ENCODE data around the gene GAL3ST1.

DNA sequence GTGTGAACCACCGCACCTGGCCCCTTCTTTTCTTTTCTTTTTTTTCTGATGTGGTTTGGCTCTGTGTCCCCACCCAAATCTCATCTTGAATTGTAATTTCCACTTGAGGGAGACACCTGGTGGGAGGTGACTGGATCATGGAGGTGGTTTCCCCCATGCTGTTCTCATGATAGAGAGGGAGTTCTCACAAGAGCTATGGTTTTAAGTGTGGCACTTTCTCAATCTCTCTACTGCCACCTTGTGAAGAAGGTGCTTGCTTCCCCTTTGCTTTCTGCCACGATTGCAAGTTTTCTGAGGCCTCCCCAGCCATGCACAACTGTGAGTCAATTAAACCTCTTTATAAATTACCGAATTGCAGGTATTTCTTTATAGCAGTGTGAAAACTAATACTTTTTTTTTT lies 27.6 kb upstream of the GAL3ST1 start:
- TF ChIP-seq, protein P1, sequence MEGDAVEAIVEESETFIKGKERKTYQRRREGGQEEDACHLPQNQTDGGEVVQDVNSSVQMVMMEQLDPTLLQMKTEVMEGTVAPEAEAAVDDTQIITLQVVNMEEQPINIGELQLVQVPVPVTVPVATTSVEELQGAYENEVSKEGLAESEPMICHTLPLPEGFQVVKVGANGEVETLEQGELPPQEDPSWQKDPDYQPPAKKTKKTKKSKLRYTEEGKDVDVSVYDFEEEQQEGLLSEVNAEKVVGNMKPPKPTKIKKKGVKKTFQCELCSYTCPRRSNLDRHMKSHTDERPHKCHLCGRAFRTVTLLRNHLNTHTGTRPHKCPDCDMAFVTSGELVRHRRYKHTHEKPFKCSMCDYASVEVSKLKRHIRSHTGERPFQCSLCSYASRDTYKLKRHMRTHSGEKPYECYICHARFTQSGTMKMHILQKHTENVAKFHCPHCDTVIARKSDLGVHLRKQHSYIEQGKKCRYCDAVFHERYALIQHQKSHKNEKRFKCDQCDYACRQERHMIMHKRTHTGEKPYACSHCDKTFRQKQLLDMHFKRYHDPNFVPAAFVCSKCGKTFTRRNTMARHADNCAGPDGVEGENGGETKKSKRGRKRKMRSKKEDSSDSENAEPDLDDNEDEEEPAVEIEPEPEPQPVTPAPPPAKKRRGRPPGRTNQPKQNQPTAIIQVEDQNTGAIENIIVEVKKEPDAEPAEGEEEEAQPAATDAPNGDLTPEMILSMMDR (conservative IDR thresholded peaks at IDR 0.05 in 1 of 2, IDR thresholded peaks at IDR 0.05 in 1 of 2; ENCODE audit: extremely low read depth in 1 of 2, insufficient read depth in 1 of 2, low read depth in 1 of 2, low read length in 2 of 2), result peak in 1 of 2 donors; percentile 50
- no peak for TF ChIP-seq EZH2 (IDR thresholded peaks at IDR 0.05; ENCODE audit: borderline replicate concordance, low read length)
